Activated CD8-positive, alpha-beta T cell treated with anti-CD3 and anti-CD28 coated beads for 36 hours (primary cell): Measurements from ENCODE around the gene DOCK3. TPM values are rescaled to one million over a fixed set of nuclear protein-coding genes. Genes with fewer than 3 reads are reported as not detected.
"Not testable (repeated sequence)": the region's sequence is repeated elsewhere in the genome, so short reads cannot be mapped to it uniquely, and the experiment has no call there.

Source experiments
- ATAC-seq: fragments of 200-7000 bp; cut with Tn5 transposase; one replicate; pipeline ENCODE4 v1.10.0; 2021; ENCODE audit warnings: mild to moderate bottlenecking, moderate library complexity
- CTCF ChIA-PET: fragments of 350-600 bp; sonication (Branson Sonifier 250); formaldehyde crosslinking; loops from one replicate; lab custom pipeline; 2021; ENCODE audit warnings: antibody characterized with exemption; lab: Charles Lee
- POLR2A ChIA-PET: fragments of 350-600 bp; sonication (Branson Sonifier 250); formaldehyde crosslinking; loops from one replicate; lab custom pipeline; 2021; ENCODE audit warnings: antibody characterized with exemption; lab: Charles Lee
- DNase-seq: peaks from one replicate; pipeline ENCODE4 v3.0.0-alpha.2; 2020
- H3K27ac Mint-ChIP-seq: one replicate; pipeline ENCODE4 v1.8.0; 2021; ENCODE audit warnings: mild to moderate bottlenecking, mixed read lengths
- H3K27me3 Mint-ChIP-seq: one replicate; pipeline ENCODE4 v1.8.0; 2021; ENCODE audit warnings: mixed read lengths
- H3K36me3 Mint-ChIP-seq: one replicate; pipeline ENCODE4 v1.8.0; 2021; ENCODE audit warnings: low read depth, mixed read lengths
- H3K4me1 Mint-ChIP-seq: one replicate; pipeline ENCODE4 v1.8.0; 2021; ENCODE audit warnings: low read depth, mixed read lengths
- H3K4me3 Mint-ChIP-seq: one replicate; pipeline ENCODE4 v1.8.0; 2021; ENCODE audit warnings: mild to moderate bottlenecking, moderate library complexity, mixed read lengths
- H3K9me3 Mint-ChIP-seq: one replicate; pipeline ENCODE4 v1.8.0; 2021; ENCODE audit warnings: mixed read lengths
- CTCF ChIP-seq: fragments of 200-600 bp; IDR thresholded peaks from one replicate; pipeline ENCODE4 v1.8.0; 2022; ENCODE audit warnings: antibody characterized with exemption, mild to moderate bottlenecking
- intact Hi-C: fragments of 100-400 bp; cut with micrococcal nuclease; formaldehyde crosslinking; loops from one replicate; pipeline ENCODE4 v1.10.0; 2022
- total RNA-seq, 2 experiments: library from RNA; stranded (reverse); gene quantifications; one replicate each; pipeline ENCODE4 v1.2.3, GENCODE V29; 2021

Gene DOCK3
- total RNA-seq, 2 experiments from 2014 or later = 3.6 to 4.2 TPM

DNA sequence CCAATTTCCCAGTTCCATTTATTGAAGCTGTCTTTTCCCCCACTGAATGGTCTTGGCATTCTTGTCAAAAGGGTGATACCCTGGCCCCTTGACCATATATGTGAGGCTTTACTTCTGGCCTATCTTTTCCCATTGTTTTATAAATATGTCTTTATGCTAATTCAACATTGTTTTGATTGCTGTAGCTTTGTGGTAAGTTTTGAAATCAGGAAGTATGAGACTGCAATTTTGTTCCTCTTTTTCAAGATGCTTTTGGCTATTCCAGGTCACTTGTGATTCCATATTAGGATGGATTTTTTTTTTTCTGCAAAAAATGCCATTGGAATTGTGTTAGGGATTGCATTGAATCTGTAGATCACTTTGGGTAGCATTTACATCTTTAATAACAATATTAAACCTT lies 569.2 kb downstream of the DOCK3 start:
- ChIA-PET CTCF (interaction anchor here (0.6 kb wide), 1 partner anchor 531 kb away, joined by 3 read pairs; no protein-coding TSS in a partner anchor), POLR2A (no interaction called here)
- H3K9me3 Mint-ChIP-seq = no peaks in the 10 kb centered on the region
- intact Hi-C loops = no loop called here
- no peak overlapping the region for H3K4me3 Mint-ChIP-seq
- no peak overlapping the region for H3K27ac Mint-ChIP-seq
- no peaks in the 10 kb centered on the region for H3K4me1 Mint-ChIP-seq
- no peak for DNase-seq
- H3K27me3 Mint-ChIP-seq = no peaks in the 10 kb centered on the region
- no peak for ATAC-seq
- TF ChIP-seq CTCF = no peak
- H3K36me3 Mint-ChIP-seq = peaks cover 4% of the 10 kb centered on the region

- ATAC-seq = no peak
- H3K27me3 Mint-ChIP-seq = no peaks in the 10 kb centered on the region
These were observed 571.1 kb downstream of the DOCK3 start for GRCh38 chr3:51245867-51246266.

GRCh38 chr3:51257870-51258269 lies 583.1 kb downstream of the DOCK3 start:
- H3K4me3 Mint-ChIP-seq = no peak overlapping the region
- DNase-seq = no peak
- no peaks in the 10 kb centered on the region for H3K27me3 Mint-ChIP-seq
- ATAC-seq = no peak
- H3K9me3 Mint-ChIP-seq = no peaks in the 10 kb centered on the region
- POLR2A ChIA-PET = no interaction called here
- intact Hi-C loops = no loop called here
- CTCF ChIA-PET = no interaction called here
- no peak overlapping the region for H3K27ac Mint-ChIP-seq
- no peak for TF ChIP-seq CTCF
- H3K36me3 Mint-ChIP-seq = peaks cover 3% of the 10 kb centered on the region
- no peaks in the 10 kb centered on the region for H3K4me1 Mint-ChIP-seq

More at GRCh38 chr3:51245867-51246266, 571.1 kb downstream of the DOCK3 start:
- H3K4me1 Mint-ChIP-seq = no peaks in the 10 kb centered on the region
- POLR2A ChIA-PET = no interaction called here
- TF ChIP-seq CTCF = no peak
- H3K36me3 Mint-ChIP-seq = peaks cover 4% of the 10 kb centered on the region
- peaks cover 2% of the 10 kb centered on the region for H3K9me3 Mint-ChIP-seq
- no peak overlapping the region for H3K4me3 Mint-ChIP-seq
- H3K27ac Mint-ChIP-seq = no peak overlapping the region
- DNase-seq = no peak
- intact Hi-C loops = no loop called here
- CTCF ChIA-PET = interaction anchor here (1.2 kb wide), 1 partner anchor 32 kb away, joined by 3 read pairs; no protein-coding TSS in a partner anchor

GRCh38 chr3:51264166-51264565 lies 589.4 kb downstream of the DOCK3 start:
- H3K4me3 Mint-ChIP-seq, DNase-seq, H3K9me3 Mint-ChIP-seq, intact Hi-C loops, H3K36me3 Mint-ChIP-seq, CTCF ChIA-PET, H3K27me3 Mint-ChIP-seq, POLR2A ChIA-PET, H3K4me1 Mint-ChIP-seq, ATAC-seq, H3K27ac Mint-ChIP-seq: not testable (repeated sequence)

- Mint-ChIP-seq H3K27me3 (no peaks in the 10 kb centered on the region), H3K36me3 (peaks cover 2% of the 10 kb centered on the region), H3K4me3 (no peak overlapping the region), H3K4me1 (peaks cover 30% of the 10 kb centered on the region), H3K9me3 (peaks cover 2% of the 10 kb centered on the region), H3K27ac (no peak overlapping the region)
- ATAC-seq (no peak), DNase-seq (no peak)
- no peak for TF ChIP-seq CTCF
- ChIA-PET CTCF (interaction anchor here (0.7 to 0.8 kb wide), 2 partner anchors 17 to 296 kb away, joined by 3 read pairs; no protein-coding TSS in a partner anchor), POLR2A (no interaction called here)
- intact Hi-C loops = no loop called here
These were observed 593.4 kb downstream of the DOCK3 start for GRCh38 chr3:51268132-51268531.
